ENCODE data around the gene SLC35E2B.
"Not testable (repeated sequence)": the region's sequence is repeated elsewhere in the genome, so short reads cannot be mapped to it uniquely, and the experiment has no call there.

SLC35E2B gene

GRCh38 chr1:1672181-1672965, 20.2 kb downstream of the SLC35E2B start:
- ATAC-seq: no peak

- no peak for ATAC-seq
These were observed 21.1 kb downstream of the SLC35E2B start for GRCh38 chr1:1671365-1672119.

GRCh38 chr1:1670866-1671265, 21.7 kb downstream of the SLC35E2B start:
- no peak for ATAC-seq

- no peak for ATAC-seq
These were observed 22.8 kb downstream of the SLC35E2B start for GRCh38 chr1:1669468-1670440.

- no peak for ATAC-seq
These were observed 26.1 kb downstream of the SLC35E2B start for GRCh38 chr1:1666526-1666925.

- ATAC-seq: no peak
These were observed 26.8 kb downstream of the SLC35E2B start for GRCh38 chr1:1665815-1666251.

- no peak for ATAC-seq
These were observed 27.4 kb downstream of the SLC35E2B start for GRCh38 chr1:1664941-1665814.

- ATAC-seq: not testable (repeated sequence)
These were observed 28.3 kb downstream of the SLC35E2B start for GRCh38 chr1:1664318-1664717.

- not testable (repeated sequence) for ATAC-seq
These were observed 29.6 kb downstream of the SLC35E2B start for GRCh38 chr1:1662830-1663560.

GRCh38 chr1:1662392-1662791, 30.2 kb downstream of the SLC35E2B start:
- not testable (repeated sequence) for ATAC-seq

- peak; percentile 99 for ATAC-seq
These were observed 33.7 kb downstream of the SLC35E2B start, which contains the start of gene CDK11B for GRCh38 chr1:1658583-1659549. CDK11B (minus strand) TSS chr1:1659004; CDS start chr1:1657485, 1,519 bp downstream.

- not testable (repeated sequence) for ATAC-seq
These were observed 44.3 kb downstream of the SLC35E2B start for GRCh38 chr1:1648265-1648664.

- not testable (repeated sequence) for ATAC-seq
These were observed 44.9 kb downstream of the SLC35E2B start for GRCh38 chr1:1647567-1648241.

- not testable (repeated sequence) for ATAC-seq
These were observed 46.3 kb downstream of the SLC35E2B start for GRCh38 chr1:1646326-1646725.

GRCh38 chr1:1640711-1641461, 51.7 kb downstream of the SLC35E2B start:
- ATAC-seq: not testable (repeated sequence)

GRCh38 chr1:1640081-1640480, 52.5 kb downstream of the SLC35E2B start:
- ATAC-seq: not testable (repeated sequence)

GRCh38 chr1:1639368-1639767, 53.2 kb downstream of the SLC35E2B start:
- ATAC-seq: not testable (repeated sequence)

GRCh38 chr1:1638528-1638927, 54.1 kb downstream of the SLC35E2B start:
- not testable (repeated sequence) for ATAC-seq

All from activated CD4-positive, CD25-positive, alpha-beta regulatory T cell treated with anti-CD3 and anti-CD28 coated beads, Interleukin-2, amount 50 U/mL, for 24 hours (primary cell).